GM23338 (cell line): ENCODE results near the gene MRPS34. TPM values are rescaled to one million over a fixed set of nuclear protein-coding genes. Genes with fewer than 3 reads are reported as not detected.

Source experiments
- ATAC-seq: fragments of 200-7000 bp; cut with Tn5 transposase; 3 replicates; pipeline ENCODE4 v1.9.1; 2020
- DNase-seq: peaks from one replicate; pipeline ENCODE4 v3.0.0-alpha.2; 2015; ENCODE audit warnings: low spot score
- H2AFZ ChIP-seq: fragments of 200-600 bp; sonication (generic); 2 replicates; pipeline ENCODE4 v1.8.0; 2016; ENCODE audit warnings: antibody characterized with exemption, mild to moderate bottlenecking, moderate library complexity
- H3F3A ChIP-seq: fragments of 200-600 bp; sonication (generic); replicated peaks from 2 replicates; pipeline ENCODE4 v1.8.0; 2017; ENCODE audit warnings: antibody characterized with exemption, mixed run types, low read depth
- H3K27ac ChIP-seq: fragments of 200-600 bp; sonication (generic); 2 replicates; pipeline ENCODE4 v1.6.1; 2016; ENCODE audit warnings: low read depth
- H3K27me3 ChIP-seq: fragments of 200-600 bp; sonication (generic); 2 replicates; pipeline ENCODE4 v1.8.0; 2016; ENCODE audit warnings: mild to moderate bottlenecking, mixed run types, moderate library complexity; ENCODE audit not compliant: insufficient read depth
- H3K36me3 ChIP-seq: fragments of 200-600 bp; sonication (generic); 2 replicates; pipeline ENCODE4 v1.8.0; 2016; ENCODE audit warnings: mild to moderate bottlenecking; ENCODE audit not compliant: insufficient read depth
- H3K4me1 ChIP-seq: fragments of 200-600 bp; sonication (generic); 2 replicates; pipeline ENCODE4 v1.8.0; 2016; ENCODE audit warnings: mild to moderate bottlenecking, moderate library complexity; ENCODE audit not compliant: insufficient read depth
- H3K4me2 ChIP-seq: fragments of 200-600 bp; sonication (generic); 2 replicates; pipeline ENCODE4 v1.7.1; 2017; ENCODE audit warnings: mixed run types
- H3K4me3 ChIP-seq: fragments of 200-600 bp; sonication (generic); 2 replicates; pipeline ENCODE4 v1.6.1; 2016; ENCODE audit warnings: mixed run types
- H3K79me2 ChIP-seq: fragments of 200-600 bp; sonication (generic); replicated peaks from 2 replicates; pipeline ENCODE4 v1.8.0; 2017; ENCODE audit warnings: mild to moderate bottlenecking; ENCODE audit not compliant: insufficient read depth
- H3K9me2 ChIP-seq: fragments of 200-600 bp; sonication (generic); 2 replicates; pipeline ENCODE4 v1.8.0; 2017; ENCODE audit not compliant: insufficient read depth
- H4K20me1 ChIP-seq: fragments of 200-600 bp; sonication (generic); replicated peaks from 2 replicates; pipeline ENCODE4 v1.8.0; 2017; ENCODE audit warnings: mild to moderate bottlenecking; ENCODE audit not compliant: insufficient read depth
- H3K27ac Mint-ChIP-seq: 2 replicates; pipeline ENCODE4 v1.8.0; 2020; ENCODE audit warnings: inconsistent platforms, mild to moderate bottlenecking, moderate library complexity, mixed read lengths
- H3K27me3 Mint-ChIP-seq: 3 replicates; pipeline ENCODE4 v1.8.0; 2022; ENCODE audit warnings: low read depth, mild to moderate bottlenecking, moderate library complexity, mixed read lengths, inconsistent platforms; ENCODE audit not compliant: insufficient read depth, poor library complexity
- H3K36me3 Mint-ChIP-seq: 3 replicates; pipeline ENCODE4 v1.8.0; 2021; ENCODE audit warnings: low read depth, mild to moderate bottlenecking, inconsistent platforms, moderate library complexity, mixed read lengths
- H3K4me1 Mint-ChIP-seq: 3 replicates; pipeline ENCODE4 v1.8.0; 2020; ENCODE audit warnings: mild to moderate bottlenecking, inconsistent platforms, mixed read lengths
- H3K4me3 Mint-ChIP-seq: 3 replicates; pipeline ENCODE4 v1.8.0; 2021; ENCODE audit warnings: moderate library complexity, mild to moderate bottlenecking, inconsistent platforms, mixed read lengths
- H3K9me3 Mint-ChIP-seq: 3 replicates; pipeline ENCODE4 v1.8.0; 2020; ENCODE audit warnings: moderate library complexity, mild to moderate bottlenecking, inconsistent platforms, mixed read lengths
- CREB1 ChIP-seq: fragments of 250-450 bp; sonication (Bioruptor Pico); IDR thresholded peaks from 2 replicates; pipeline ENCODE4 v1.5.0; 2020; ENCODE audit warnings: low read depth, mild to moderate bottlenecking, moderate library complexity
- CTCF ChIP-seq, 2 experiments: fragments of 200-600 bp in 1 of 2; sonication (generic) in 1 of 2; conservative IDR thresholded peaks; 2 replicates each; pipeline versions ENCODE4 v1.5.1 to v1.6.1; 2016 to 2017; ENCODE audit warnings: antibody characterized with exemption in 2 of 2, low read depth in 2 of 2, mild to moderate bottlenecking in 2 of 2, moderate library complexity in 1 of 2
- ETS1 ChIP-seq: IDR thresholded peaks from 2 replicates; pipeline ENCODE4 v1.6.1; 2016; ENCODE audit warnings: antibody characterized with exemption
- EZH2 ChIP-seq: fragments of 200-600 bp; sonication (generic); IDR thresholded peaks from one replicate; pipeline ENCODE4 v1.8.0; 2017; ENCODE audit warnings: antibody characterized with exemption, mild to moderate bottlenecking, low read depth; ENCODE audit not compliant: unreplicated experiment
- EZH2phosphoT487 ChIP-seq: fragments of 200-600 bp; sonication (generic); IDR thresholded peaks from one replicate; pipeline ENCODE4 v1.8.1; 2018; ENCODE audit warnings: antibody characterized with exemption; ENCODE audit not compliant: unreplicated experiment
- JUNB ChIP-seq: IDR thresholded peaks from one replicate; pipeline ENCODE4 v1.6.1; 2016; ENCODE audit warnings: antibody characterized with exemption; ENCODE audit not compliant: unreplicated experiment
- NANOG ChIP-seq: IDR thresholded peaks from 2 replicates; pipeline ENCODE4 v1.6.1; 2016; ENCODE audit warnings: antibody characterized with exemption, borderline replicate concordance
- POLR2AphosphoS5 ChIP-seq: IDR thresholded peaks from 2 replicates; pipeline ENCODE4 v1.6.1; 2016; ENCODE audit warnings: antibody characterized with exemption, low read depth
- REST ChIP-seq: IDR thresholded peaks from one replicate; pipeline ENCODE4 v1.6.1; 2018; ENCODE audit warnings: antibody characterized with exemption; ENCODE audit not compliant: unreplicated experiment
- STAT1 ChIP-seq: IDR thresholded peaks from one replicate; pipeline ENCODE4 v1.6.1; 2016; ENCODE audit warnings: antibody characterized with exemption; ENCODE audit not compliant: unreplicated experiment
- ZNF114 ChIP-seq: fragments of 250-450 bp; sonication (Bioruptor Pico); IDR thresholded peaks from 2 replicates; pipeline ENCODE4 v1.5.0; 2020; ENCODE audit warnings: mild to moderate bottlenecking, moderate library complexity
- ZNF331 ChIP-seq: fragments of 250-450 bp; sonication (Bioruptor Pico); IDR thresholded peaks from 2 replicates; pipeline ENCODE4 v1.5.0; 2020; ENCODE audit warnings: low read depth, mild to moderate bottlenecking, moderate library complexity
- polyA plus RNA-seq: library from polyadenylated mRNA; unstranded; fragments of >200 nt; fragmentation: Nextera tagmentation; extraction: Ambion mirVana; gene quantifications from 2 replicates; pipeline ENCODE4 v1.2.1, GENCODE V29; 2016
- total RNA-seq: library from RNA; depleted of rRNA; stranded (reverse); fragments of >200 nt; shearing (Covaris generic); gene quantifications from 2 replicates; pipeline ENCODE4 v1.2.3, GENCODE V29; 2014

The MRPS34 gene
- total and polyA plus RNA-seq, 2 experiments from 2014 or later = 248 to 391 TPM

GRCh38 chr16:1768061-1768766 is 4.7 kb downstream of the MRPS34 start:
- Histone ChIP-seq H3K79me2 (peaks cover 5% of the 10 kb centered on the region), H3K36me3 (no peaks in the 10 kb centered on the region), H3K27me3 (no peaks in the 10 kb centered on the region), H3K4me2 (no peak overlapping the region), H3F3A (peaks cover 12% of the 10 kb centered on the region; the same call in 1 of the 2 replicates), H4K20me1 (no peaks in the 10 kb centered on the region; the same call in 1 of the 2 replicates), H3K9me2 (no peaks in the 10 kb centered on the region), H3K4me1 (peaks cover 4% of the 10 kb centered on the region), H2AFZ (no peak overlapping the region), H3K4me3 (no peak overlapping the region), H3K27ac (no peak overlapping the region)
- Mint-ChIP-seq H3K36me3 (peaks cover 23% of the 10 kb centered on the region), H3K4me3 (no peak overlapping the region), H3K4me1 (peaks cover 8% of the 10 kb centered on the region), H3K27me3 (peaks cover 24% of the 10 kb centered on the region), H3K9me3 (peaks cover 4% of the 10 kb centered on the region; the same call in 1 of the 3 replicates), H3K27ac (no peak overlapping the region)
- no peak for ATAC-seq
- TF ChIP-seq POLR2AphosphoS5 (no peak), ETS1 (no peak), CTCF (conservative IDR thresholded peaks at IDR 0.05; ENCODE audit: low read depth in 2 of 2) (no peak), EZH2 (no peak), ZNF114 (CRISPR knock-in tag) (no peak), JUNB (no peak), REST (no peak), EZH2phosphoT487 (no peak), NANOG (no peak), ZNF331 (no peak), CREB1 (CRISPR knock-in tag) (no peak), STAT1 (no peak)
- no peak for DNase-seq
